ENCODE measurements around the gene RNF225.

RNF225 gene

GRCh38 chr19:58400316-58400915 lies 5.0 kb downstream of the RNF225 start:
- Histone ChIP-seq H2BK12ac (ENCODE audit: low read length) (peak overlapping the region; percentile 100), H3K23ac (ENCODE audit: low read depth, low read length, poor library complexity) (peak overlapping the region; percentile 92), H3K36me3 (replicated peaks in 1 of 2; ENCODE audit: control insufficient read depth in 2 of 2, insufficient read depth in 2 of 2, low read length in 2 of 2) (peaks cover 1 to 17% of the 10 kb centered on the region in 2 donors), H3K4me3 (ENCODE audit: low read length in 2 of 2) (peak overlapping the region; percentile 66 to 75), H3K9me3 (replicated peaks in 1 of 2; ENCODE audit: control insufficient read depth in 2 of 2, insufficient read depth in 1 of 2, low read depth in 1 of 2, low read length in 2 of 2) (peaks cover 3 to 19% of the 10 kb centered on the region in 2 donors), H2BK120ac (ENCODE audit: low read depth, low read length) (no peak overlapping the region), H4K91ac (ENCODE audit: low read depth, low read length, poor library complexity) (no peak overlapping the region), H3K27me3 (ENCODE audit: control insufficient read depth in 3 of 3, insufficient read depth in 3 of 3, low read depth in 1 of 3, low read length in 3 of 3) (peaks cover 0 to 21% (median 7%) of the 10 kb centered on the region in 3 experiments), H3K4me1 (ENCODE audit: control insufficient read depth in 2 of 2, insufficient read depth in 1 of 2, low read depth in 1 of 2, low read length in 2 of 2) (peaks cover 7 to 17% of the 10 kb centered on the region in 2 donors), H3K9ac (ENCODE audit: low read depth, low read length, poor library complexity) (peak overlapping the region; percentile 87), H3K18ac (ENCODE audit: low read length) (peak overlapping the region; percentile 98), H2BK15ac (ENCODE audit: low read length) (peak overlapping the region; percentile 95), H4K8ac (ENCODE audit: low read depth, low read length) (peak overlapping the region; percentile 70), H3K4ac (ENCODE audit: low read length) (peak overlapping the region; percentile 38), H3K4me2 (ENCODE audit: insufficient read depth, low read length, poor library complexity, severe bottlenecking) (peak overlapping the region; percentile 58), H2AFZ (ENCODE audit: low read length) (peak overlapping the region; percentile 80), H3K79me1 (ENCODE audit: low read depth, low read length) (peaks cover 8% of the 10 kb centered on the region), H2BK5ac (ENCODE audit: low read length) (peak overlapping the region; percentile 78), H2AK5ac (ENCODE audit: low read depth, low read length) (peak overlapping the region; percentile 100), H3K27ac (replicated peaks; ENCODE audit: low read length) (peak overlapping the region; percentile 10), H3K14ac (ENCODE audit: low read length) (peak overlapping the region; percentile 58)
- DNase-seq (ENCODE audit: low spot score): no peak
- no CpG with 5 or more reads among the region's 18 CpGs for WGBS, 2 donors (ENCODE audit: extremely low coverage in 2 of 2, insufficient read length in 2 of 2, insufficient replicate concordance in 1 of 2)

GRCh38 chr19:58400916-58401839 lies 5.7 kb downstream of the RNF225 start:
- Histone ChIP-seq H3K14ac (ENCODE audit: low read length) (peak overlapping the region; percentile 82), H2BK12ac (ENCODE audit: low read length) (peak overlapping the region; percentile 100), H3K23ac (ENCODE audit: low read depth, low read length, poor library complexity) (peak overlapping the region; percentile 92), H4K8ac (ENCODE audit: low read depth, low read length) (no peak overlapping the region), H3K4me2 (ENCODE audit: insufficient read depth, low read length, poor library complexity, severe bottlenecking) (peak overlapping the region; percentile 67), H3K4ac (ENCODE audit: low read length) (peak overlapping the region; percentile 38), H3K18ac (ENCODE audit: low read length) (peak overlapping the region; percentile 98), H4K91ac (ENCODE audit: low read depth, low read length, poor library complexity) (no peak overlapping the region), H2BK5ac (ENCODE audit: low read length) (peak overlapping the region; percentile 78), H3K9me3 (replicated peaks in 1 of 2; ENCODE audit: control insufficient read depth in 2 of 2, insufficient read depth in 1 of 2, low read depth in 1 of 2, low read length in 2 of 2) (peaks cover 2 to 19% of the 10 kb centered on the region in 2 donors), H2BK15ac (ENCODE audit: low read length) (peak overlapping the region; percentile 95), H2BK120ac (ENCODE audit: low read depth, low read length) (no peak overlapping the region), H3K79me1 (ENCODE audit: low read depth, low read length) (peaks cover 8% of the 10 kb centered on the region), H3K4me1 (ENCODE audit: control insufficient read depth in 2 of 2, insufficient read depth in 1 of 2, low read depth in 1 of 2, low read length in 2 of 2) (peaks cover 7 to 13% of the 10 kb centered on the region in 2 donors), H3K27ac (replicated peaks; ENCODE audit: low read length) (peak overlapping the region; percentile 87), H3K36me3 (replicated peaks in 1 of 2; ENCODE audit: control insufficient read depth in 2 of 2, insufficient read depth in 2 of 2, low read length in 2 of 2) (peaks cover 1 to 13% of the 10 kb centered on the region in 2 donors), H2AK5ac (ENCODE audit: low read depth, low read length) (peak overlapping the region; percentile 100), H3K4me3 (ENCODE audit: low read length in 2 of 2) (peak overlapping the region; percentile 83 to 95), H3K27me3 (ENCODE audit: control insufficient read depth in 3 of 3, insufficient read depth in 3 of 3, low read depth in 1 of 3, low read length in 3 of 3) (peaks cover 0 to 14% (median 5%) of the 10 kb centered on the region in 3 experiments), H2AFZ (ENCODE audit: low read length) (peak overlapping the region; percentile 87), H3K9ac (ENCODE audit: low read depth, low read length, poor library complexity) (peak overlapping the region; percentile 91)
- WGBS, 2 donors (ENCODE audit: extremely low coverage in 2 of 2, insufficient read length in 2 of 2, insufficient replicate concordance in 1 of 2): no CpG with 5 or more reads among the region's 80 CpGs
- peak; percentile 99 for DNase-seq (ENCODE audit: low spot score)

- Histone ChIP-seq H3K4me3 (ENCODE audit: low read length in 2 of 2) (peak overlapping the region; percentile 83 to 95), H3K9me3 (replicated peaks in 1 of 2; ENCODE audit: control insufficient read depth in 2 of 2, insufficient read depth in 1 of 2, low read depth in 1 of 2, low read length in 2 of 2) (peaks cover 2 to 19% of the 10 kb centered on the region in 2 donors), H2BK5ac (ENCODE audit: low read length) (no peak overlapping the region), H2AFZ (ENCODE audit: low read length) (peak overlapping the region; percentile 87), H2BK15ac (ENCODE audit: low read length) (peak overlapping the region; percentile 55), H3K27me3 (ENCODE audit: control insufficient read depth in 3 of 3, insufficient read depth in 3 of 3, low read depth in 1 of 3, low read length in 3 of 3) (peaks cover 0 to 6% (median 2%) of the 10 kb centered on the region in 3 experiments), H3K4me2 (ENCODE audit: insufficient read depth, low read length, poor library complexity, severe bottlenecking) (peak overlapping the region; percentile 67), H2BK120ac (ENCODE audit: low read depth, low read length) (no peak overlapping the region), H3K79me1 (ENCODE audit: low read depth, low read length) (peaks cover 8% of the 10 kb centered on the region), H3K9ac (ENCODE audit: low read depth, low read length, poor library complexity) (peak overlapping the region; percentile 24), H3K36me3 (replicated peaks in 1 of 2; ENCODE audit: control insufficient read depth in 2 of 2, insufficient read depth in 2 of 2, low read length in 2 of 2) (peaks cover 1 to 13% of the 10 kb centered on the region in 2 donors), H4K8ac (ENCODE audit: low read depth, low read length) (no peak overlapping the region), H3K4ac (ENCODE audit: low read length) (no peak overlapping the region), H2BK12ac (ENCODE audit: low read length) (no peak overlapping the region), H3K14ac (ENCODE audit: low read length) (no peak overlapping the region), H3K23ac (ENCODE audit: low read depth, low read length, poor library complexity) (no peak overlapping the region), H3K18ac (ENCODE audit: low read length) (peak overlapping the region; percentile 71), H3K27ac (replicated peaks; ENCODE audit: low read length) (no peak overlapping the region), H2AK5ac (ENCODE audit: low read depth, low read length) (peak overlapping the region; percentile 89), H3K4me1 (ENCODE audit: control insufficient read depth in 2 of 2, insufficient read depth in 1 of 2, low read depth in 1 of 2, low read length in 2 of 2) (peaks cover 7 to 13% of the 10 kb centered on the region in 2 donors), H4K91ac (ENCODE audit: low read depth, low read length, poor library complexity) (no peak overlapping the region)
- no CpG with 5 or more reads among the region's 23 CpGs for WGBS, 2 donors (ENCODE audit: extremely low coverage in 2 of 2, insufficient read length in 2 of 2, insufficient replicate concordance in 1 of 2)
- DNase-seq (ENCODE audit: low spot score): no peak
Observed at GRCh38 chr19:58401840-58402421, 6.5 kb downstream of the RNF225 start.
